Measurements from ENCODE around the gene MBD4.
A peak's percentile ranks its signal among the peaks of the same experiment; 100 is the strongest.
"Not testable (repeated sequence)": the region's sequence is repeated elsewhere in the genome, so short reads cannot be mapped to it uniquely, and the experiment has no call there.

MBD4 gene

DNA sequence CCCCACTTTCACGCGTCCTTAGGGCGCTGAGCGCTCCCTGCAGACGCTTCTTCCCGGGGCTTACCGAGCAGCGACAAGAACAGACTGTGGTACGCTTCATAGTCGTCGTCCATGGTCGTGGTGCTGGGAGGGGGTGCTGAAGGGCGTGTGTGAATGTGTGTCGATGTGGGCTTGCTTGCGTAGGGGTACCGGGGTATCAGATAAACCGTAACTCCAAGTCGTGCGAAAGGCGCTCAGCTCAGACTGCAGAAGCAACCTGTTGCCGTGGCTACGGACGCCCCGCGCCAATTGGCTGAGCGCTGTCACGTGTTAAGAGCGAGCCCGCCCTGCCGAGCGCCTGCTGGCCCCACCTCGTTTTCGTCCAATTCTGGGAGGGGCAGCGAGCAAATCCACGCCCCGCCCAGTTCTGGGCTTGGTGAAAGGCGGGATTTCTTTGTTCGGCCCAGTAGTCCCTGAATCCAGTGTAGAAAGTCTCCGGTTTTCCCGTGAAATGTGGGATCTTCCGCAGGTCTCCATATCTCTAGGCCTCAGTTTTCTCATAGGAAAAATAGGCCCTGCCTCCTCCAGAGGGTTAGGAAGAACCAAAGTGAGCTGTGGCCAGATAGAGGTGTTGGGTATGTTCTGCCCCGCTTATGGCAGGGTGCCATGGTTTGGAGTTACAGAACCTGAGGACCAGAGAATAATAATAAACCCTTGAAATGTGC, 11.2 kb downstream of the MBD4 start, which contains the start of gene EFCAB12:
Gene EFCAB12, minus strand, starts transcription at position 261 of the 704 bp plus-strand sequence. Its CDS starts 148 bp downstream, at position 113.
- peak; percentile 85 for DNase-seq

DNA sequence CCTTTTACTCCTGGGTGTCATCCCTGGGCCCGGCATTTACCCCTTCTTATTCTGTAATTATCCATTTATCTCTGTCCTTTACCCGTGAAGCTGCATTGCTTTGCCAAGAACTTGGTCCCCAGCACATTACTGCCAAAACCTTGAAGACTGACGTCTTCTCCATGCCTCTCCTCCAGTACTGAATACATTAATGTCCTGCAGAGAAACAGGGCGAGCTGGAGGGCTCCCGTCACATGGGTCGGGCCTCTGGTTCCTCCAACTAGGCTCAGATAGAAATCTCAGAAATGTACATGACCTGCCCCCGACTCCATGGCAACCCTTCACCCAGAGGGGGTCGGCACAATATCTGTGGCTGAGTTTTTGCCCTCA, 11.8 kb downstream of the MBD4 start:
- no peak for DNase-seq

DNA sequence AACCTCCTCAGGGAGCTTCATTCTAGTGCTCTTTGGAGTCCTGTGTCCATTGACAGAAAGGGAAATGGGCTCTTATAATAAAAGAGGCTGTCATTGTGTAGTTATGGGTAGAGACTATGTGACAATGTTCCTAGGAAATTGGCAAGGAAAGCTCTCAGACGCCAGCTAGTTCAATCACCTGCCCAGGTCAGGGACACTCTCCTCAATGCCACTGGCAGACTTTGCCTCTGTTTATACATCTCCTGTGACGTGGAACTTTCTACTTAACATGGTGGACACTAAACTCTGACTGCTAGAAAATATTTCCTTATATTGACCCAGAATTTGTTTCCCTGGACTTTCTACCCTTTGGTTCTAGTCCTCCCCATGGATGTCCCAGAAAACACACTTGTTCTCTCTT, 14.1 kb downstream of the MBD4 start:
- no peak for DNase-seq

DNA sequence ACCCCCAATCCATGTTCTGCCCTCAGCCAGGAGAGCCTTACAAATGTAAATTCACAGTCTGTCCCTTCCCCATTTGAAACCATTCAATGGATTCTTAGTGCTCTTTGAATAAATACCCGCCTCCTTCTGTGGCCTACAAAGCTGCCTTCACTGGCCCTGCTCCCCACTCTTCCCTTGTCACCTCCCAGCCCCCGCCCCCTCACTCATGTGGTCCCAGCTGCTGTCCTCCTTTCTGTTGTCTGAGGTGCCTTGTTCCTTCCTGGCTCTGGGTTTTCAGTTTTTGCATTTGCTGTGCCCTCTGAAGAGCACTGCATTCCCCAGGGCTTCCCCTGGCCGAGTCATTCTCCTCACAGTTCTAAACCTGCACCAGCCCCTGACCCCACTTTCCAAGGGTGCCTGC, 14.5 kb downstream of the MBD4 start:
- DNase-seq, result no peak

DNA sequence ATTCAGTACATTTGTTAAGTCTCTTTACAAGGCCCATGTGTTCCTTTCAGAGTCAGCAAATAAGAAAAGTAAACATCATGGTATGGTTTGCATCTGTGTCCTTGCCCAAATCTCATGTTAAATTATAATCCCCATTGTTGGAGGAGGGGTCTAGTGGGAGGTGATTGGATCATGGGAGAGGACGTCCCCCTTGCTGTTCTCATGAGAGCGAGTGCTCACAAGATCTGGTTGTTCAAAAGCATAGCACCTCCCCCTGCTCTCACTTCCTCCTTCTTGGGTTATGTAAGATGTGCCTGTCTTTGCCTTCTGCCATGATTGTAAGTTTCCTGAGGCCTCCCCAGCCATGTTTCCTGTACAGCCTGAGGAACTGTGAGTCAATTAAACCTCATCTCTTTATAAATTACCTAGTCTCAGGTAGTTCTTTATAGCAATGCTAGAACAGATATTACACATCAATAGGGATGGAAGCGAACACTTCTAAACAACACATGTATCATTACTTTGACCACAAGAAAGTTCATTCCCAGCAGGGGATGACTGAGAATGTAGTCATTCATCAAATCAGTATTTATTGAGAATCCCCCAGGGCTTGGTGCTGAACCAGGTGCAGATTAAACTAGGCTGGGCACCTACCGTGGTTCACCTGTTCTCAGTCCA, 15.4 kb downstream of the MBD4 start:
- no peak for DNase-seq

DNA sequence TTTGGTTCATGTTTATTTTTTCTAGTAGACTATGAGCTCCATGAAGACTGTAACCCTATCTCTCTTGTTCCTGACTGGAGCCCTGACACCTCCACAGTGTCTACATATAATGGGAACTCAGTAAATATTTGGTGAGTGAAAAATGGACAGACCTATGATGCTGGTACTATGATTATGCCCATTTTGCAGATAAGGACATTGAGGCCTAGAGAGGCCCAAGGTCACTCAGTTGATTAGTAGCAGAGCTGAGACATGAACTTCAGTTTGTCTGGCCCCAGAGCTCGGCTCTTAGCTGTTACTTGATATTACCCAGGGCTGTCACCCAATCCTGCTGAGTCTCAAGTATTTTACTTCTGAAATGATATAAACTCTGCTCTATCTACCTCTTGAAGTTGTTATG, 16.9 kb downstream of the MBD4 start:
- no peak for DNase-seq

DNA sequence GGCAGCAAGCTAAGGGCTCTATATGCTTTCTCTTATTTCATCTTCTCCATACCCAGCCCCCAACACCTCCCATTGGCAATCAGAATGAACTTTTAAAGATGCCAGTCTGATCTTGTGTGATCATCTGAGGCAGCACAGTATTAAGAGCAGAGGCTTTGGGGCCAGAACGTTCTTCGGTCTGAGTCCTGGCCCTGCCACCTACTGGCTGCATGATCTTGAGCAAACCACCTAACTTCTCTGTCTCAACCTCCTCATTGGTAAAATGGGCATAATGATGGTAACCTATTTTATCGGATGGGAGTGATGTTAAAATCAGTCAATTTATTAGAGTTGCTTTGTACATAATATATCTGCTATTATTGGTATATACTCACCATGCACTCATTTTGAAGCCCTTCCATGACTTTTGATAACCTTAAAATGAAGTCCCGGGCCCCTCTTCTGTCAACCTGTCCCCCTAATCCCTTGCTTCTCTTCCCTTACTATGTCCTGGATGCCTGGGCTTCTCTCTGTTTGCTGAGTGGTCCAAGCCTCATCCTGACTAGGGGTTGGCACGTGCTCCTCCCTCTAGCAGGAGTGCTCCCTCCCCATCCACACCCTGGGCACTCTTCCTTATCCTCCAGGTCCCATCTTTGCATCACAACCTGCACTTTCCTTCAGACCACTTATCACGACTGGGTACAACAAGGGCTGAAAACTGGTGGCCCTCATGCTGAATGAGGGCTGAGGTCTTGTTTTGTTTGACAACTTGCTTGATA, 17.6 kb downstream of the MBD4 start:
- no peak for DNase-seq

DNA sequence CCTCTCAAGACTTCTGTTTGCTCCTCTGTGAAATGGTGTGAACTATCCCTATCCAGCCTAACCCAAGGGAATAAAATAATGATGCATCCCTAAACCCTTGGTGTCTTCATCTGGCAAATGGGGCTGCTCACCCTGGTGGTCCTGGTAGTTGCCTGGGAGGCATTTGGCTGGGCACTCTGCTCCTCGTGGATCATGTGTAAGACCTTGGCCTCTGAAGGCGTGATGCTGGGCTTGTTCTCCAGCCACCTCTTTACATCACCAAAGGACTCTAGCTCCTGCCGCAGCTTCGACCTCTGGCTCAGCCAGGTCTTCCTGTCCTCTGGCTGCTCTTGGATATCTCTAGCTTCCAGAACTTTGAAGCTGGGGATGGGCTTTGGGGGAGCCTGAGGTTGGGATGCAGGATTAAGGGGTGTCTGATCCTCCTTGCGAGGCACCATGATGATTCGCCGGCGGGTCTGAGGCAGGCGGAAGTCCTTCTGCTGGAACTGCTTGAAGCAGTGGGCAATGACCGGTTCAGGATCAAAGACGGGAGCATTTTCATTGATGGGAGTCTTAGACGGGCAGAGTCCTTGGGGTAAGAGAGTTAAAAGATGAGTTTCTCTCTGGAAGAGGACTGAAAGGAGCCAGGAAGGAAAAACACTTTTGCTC, 18.4 kb downstream of the MBD4 start:
- no peak for DNase-seq

DNA sequence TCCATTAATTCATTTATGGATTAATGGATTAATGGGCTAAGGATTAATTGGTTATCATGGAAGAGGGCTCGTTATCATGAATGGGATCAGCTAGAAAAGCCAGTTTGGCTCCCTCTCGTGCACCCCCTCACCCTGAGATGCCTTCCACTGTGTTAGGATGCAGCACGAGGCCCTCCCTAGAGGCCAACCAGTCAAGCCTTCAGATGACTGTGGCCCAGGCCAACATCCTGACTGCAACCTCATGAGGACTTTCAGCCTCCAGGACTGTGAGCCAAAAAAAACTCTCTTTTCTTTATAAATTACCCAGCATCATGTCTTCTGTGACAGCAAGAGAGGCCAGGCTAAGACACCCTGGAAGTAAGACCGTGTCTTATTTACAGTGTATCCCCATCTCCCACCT, 20.3 kb downstream of the MBD4 start:
- DNase-seq, result no peak

DNA sequence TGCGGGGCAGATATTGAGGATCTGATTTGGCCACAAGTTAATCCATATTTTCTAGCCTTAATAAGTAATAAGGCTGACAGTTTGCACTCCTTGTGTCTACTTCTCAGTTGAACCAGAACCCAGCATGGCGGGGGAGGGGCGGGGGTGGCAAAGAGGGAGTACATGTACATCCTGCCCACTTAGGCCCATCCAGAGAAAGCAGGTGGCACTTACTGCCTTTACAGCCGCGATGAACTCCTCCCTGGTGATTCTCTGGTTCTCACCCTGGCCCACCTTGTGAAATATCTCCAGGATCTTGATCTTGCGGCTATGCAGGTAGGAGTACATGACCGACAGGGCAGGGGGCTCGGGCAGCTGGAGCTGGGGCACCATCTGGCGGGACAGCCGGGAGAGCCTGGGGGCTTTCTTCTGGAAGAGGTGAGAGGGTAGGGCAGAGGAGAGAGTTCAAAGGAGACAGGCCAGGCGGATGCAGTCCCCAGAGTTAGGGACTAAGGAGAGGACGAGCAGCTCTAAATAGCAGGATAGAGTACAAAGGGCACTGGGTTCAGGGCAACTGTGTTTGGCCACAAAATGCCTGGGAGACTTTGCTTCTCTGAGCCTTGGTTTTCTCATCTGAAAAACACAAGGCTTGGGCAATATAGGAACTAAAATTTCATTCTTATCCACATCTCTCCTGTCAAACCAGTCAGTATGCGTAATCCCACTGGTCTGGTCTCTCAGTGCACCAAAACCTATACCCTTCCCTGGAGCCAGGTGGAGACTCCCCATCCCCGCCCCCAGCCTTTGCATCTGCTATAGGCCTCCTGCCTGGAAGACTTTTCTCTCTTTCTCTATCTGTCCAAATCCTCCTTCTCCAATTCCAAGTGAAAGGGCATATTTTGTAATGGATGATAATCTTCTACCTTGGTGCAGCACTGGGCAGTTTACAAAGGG, 21.4 kb downstream of the MBD4 start:
- no peak for DNase-seq

DNA sequence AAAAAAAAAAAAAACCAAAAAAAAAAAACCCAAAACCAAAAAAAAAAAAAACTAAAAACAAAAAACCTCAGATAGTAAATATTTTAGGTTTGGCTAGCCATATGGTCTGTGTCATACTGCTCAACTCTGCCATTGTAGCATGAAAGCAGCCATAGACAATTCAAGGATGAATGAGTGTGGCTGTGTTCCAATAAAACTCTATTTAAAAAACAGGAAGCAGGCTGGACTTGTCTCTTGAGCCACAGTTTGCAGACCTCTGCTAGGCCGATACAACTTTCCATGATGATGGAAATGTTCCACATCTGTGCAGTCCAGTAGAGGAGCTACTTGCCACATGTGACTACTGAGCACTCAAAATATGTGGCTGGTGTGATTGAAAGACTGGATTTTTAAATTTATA, 22.4 kb downstream of the MBD4 start:
- DNase-seq, result no peak

DNA sequence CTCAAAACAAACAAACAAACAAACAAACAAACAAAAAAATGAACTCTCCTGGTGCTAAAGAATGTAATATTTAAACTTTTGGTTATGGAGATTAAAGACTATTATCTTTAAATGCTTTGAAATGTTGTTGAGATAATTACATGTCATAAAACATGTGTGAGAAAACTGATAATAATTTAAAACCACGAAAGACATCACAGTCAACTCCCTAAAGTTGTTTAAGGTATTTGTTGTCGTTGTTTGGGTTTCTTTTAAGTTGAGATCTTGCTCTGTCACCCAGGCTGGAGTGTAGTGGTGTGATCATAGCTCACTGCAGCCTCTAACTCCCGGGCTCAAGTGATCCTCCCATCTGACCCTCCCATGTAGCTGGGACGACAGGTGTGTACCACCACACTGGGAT, 23.3 kb downstream of the MBD4 start:
- DNase-seq, result no peak

DNA sequence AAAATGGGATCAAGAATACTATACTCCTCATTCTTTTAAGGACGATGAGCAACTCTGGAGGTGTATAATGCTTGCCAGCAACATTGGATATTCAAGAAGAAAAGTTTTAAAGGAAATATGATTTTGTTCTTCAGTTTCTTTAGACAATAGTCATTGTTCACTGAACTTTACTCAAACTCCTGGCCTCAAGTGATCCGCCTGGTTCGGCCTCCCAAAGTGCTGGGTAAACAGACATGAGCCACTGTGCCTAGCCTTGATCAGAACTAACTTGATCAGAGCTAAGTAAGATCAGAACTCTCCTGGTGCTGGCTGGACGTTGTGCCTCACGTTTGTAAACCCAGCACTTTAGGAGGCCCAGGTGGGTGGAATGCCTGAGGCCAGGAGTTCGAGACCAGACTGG, 23.9 kb downstream of the MBD4 start:
- no peak for DNase-seq

DNA sequence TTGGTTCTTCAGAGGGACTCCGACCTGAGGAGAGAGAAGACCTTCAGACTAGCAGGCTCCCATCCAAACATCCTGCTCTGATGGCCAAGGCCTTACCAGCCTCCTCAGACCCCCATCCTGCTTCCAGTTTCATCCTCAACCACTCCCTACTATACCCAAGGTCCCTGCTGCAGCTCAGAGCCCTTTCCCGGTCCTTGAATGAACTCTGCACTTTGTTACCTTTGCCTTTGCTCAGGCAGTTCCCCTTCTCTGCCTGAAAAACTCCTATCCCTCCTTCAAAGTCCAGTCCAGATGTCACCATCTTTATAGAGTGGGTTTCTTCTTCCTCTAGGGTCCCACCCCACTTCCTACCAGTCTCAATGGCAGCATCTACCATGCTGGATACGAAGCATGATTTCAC, 24.4 kb downstream of the MBD4 start:
- DNase-seq, result no peak

DNA sequence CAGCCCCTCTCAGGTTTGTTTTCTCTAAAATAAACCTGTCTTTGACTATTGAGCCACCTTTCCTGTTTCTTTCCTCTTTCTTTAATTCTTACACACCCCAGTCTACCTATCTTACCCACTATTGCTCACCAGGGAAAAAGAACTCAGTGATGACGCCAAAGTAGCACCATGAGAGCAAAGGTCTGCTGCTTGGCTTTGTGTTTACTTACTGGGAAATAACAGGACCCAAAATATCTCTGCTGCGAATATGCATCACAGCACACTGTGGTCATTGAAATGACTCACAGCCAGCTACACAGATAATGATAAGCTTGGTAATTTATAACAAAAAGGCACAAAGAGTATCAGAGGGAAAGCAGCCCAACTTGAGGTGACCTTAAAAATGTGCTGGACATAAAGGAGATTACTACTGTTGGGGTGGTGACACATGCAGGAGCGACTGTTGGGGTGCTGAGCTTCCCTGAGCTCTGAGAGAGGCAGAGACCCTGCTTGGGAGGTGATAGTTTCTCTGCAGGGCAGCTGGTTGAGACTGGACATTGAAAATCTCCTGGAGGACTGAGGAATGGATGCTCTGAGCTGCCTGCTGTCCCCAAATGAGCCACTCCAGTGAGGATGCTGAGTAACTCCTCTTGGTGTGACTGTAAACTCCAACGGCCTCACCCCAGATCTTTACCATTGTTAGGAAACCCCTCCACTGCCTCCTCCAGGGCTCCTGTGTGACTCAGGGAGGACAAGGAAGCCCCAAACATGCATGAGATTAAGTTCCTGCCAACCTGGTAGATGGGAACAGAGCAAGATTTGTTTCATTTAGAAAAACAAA, 25.9 kb downstream of the MBD4 start:
- DNase-seq, result peak; percentile 91

DNA sequence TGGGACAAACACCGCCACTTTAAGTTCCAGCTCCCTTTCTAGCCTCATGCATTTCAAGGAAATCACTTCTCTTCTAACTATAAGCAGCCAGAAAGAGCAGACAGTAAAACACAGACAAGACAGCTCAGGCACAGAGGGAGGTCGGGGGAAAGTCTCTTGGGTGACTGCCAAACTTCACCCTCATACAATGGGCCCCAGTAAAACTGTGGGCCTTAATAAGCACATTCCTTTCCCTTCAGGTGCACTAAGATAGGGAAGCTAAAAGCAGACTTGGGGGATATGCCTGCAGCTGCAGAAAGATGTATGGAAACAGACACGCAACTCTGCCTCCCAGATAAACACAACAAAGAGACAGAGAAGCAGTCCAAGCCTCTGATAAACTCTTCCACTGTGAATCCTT, 26.5 kb downstream of the MBD4 start:
- DNase-seq, result not testable (repeated sequence)

DNA sequence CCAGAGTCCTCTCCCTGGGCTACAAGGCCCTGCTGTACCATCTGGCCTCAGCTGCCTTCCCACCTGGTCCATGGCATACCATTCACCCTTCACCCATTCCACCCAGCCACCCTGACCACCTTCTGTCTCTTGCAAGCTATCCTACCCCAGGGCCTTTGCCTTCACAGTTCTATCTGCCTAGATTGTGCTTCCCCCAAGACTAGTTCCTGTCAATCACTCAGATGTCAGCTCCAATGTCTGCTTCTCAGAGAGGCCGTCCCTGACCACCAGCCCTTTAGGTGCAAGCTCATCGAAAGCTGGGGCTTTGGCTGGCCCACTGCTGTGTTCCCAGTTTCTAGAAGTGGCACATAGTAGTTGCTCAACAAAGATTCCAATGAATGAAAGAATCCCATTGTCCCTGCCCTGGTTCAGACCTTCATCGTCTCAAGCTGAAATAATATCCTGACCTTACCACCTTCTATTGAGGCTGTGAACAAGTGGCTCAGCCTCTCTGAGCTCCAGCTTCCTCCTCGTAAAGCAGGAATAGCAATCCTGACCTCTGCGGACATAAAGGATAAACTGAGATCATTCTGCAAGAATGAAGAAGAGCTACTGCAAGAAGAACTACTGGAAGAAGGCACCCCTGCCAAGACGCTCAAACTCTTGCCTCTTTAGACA, 27.1 kb downstream of the MBD4 start:
- DNase-seq, result no peak

DNA sequence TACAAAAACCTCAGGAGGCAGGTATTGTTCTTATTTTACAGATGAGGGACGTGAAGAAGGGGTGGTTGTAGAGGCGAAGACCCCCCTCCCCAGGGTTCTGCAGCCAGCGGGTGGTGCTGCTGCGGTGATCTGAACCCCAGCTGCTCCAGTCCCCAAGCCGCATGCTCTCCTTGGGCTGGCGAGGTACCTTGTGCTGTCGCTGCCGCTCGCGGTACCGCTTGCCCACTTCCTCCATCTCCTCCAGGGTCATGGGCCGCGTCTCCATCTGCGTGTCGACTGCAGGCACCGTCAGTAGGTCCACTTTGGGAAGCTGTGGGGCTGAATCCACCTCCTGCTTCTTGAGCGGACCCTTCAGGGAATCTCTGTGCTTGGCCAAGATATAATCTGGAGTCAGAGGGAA, 28.8 kb downstream of the MBD4 start:
- no peak for DNase-seq

DNA sequence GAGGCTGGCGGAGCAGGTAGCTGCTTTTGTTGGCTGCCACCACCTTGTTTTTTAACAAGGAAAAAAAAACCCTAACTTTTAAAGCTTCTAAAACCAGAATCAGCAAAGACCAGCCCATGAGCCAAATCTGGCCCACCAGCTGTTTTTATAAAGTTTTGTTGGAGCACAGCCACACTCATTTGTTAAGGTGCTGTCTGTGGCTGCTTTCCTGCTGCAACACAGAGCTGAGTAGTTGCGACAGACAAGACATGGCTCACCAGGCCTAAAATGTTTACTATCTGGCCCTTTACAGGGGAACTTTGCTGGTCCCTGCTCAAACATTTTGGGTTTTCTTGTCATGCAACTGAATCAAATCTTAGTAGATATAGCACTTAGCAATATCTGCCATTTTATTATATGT, 30.2 kb downstream of the MBD4 start:
- no peak for DNase-seq

DNA sequence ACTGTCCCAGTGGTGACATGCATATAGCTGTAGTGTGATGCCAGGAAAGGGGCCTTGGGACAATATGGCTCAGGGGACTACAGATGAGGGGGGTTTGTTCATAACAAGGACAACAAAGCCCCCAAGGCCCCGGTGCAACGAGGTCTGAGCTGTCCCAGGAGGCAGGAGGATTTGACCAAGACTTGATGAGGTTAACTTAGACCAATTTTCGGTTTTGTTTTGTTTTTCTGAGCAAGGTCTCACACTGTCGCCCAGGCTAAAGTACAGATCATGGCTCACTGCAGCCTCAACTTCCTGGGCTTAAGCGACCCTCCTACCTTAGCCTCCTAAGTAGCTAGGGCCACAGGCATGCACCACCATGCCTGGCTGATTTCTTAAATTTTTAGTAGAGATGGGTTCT, 35.1 kb downstream of the MBD4 start:
- DNase-seq, result no peak

DNA sequence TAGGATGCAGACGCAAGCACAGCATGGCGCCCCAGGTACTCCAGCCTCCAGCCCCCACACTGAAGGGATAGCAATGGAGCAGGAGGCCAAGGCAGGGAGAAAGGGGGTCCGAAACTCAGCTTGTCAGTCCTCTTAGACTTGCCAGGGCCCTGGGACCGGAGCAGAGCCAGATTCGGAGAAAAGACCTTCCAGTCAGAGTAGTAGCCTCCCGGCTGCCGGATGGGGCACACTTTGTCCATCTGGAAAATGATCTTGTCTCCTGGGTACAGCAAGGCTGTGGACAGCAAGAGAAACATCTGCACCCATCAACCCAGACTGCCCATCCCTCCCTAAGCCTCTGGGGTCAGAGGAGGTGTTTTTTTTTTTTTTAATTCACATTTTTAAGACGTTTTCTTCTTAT, 35.6 kb downstream of the MBD4 start:
- DNase-seq, result no peak
